SK-N-SH (cell line): ENCODE data around the gene APOBR. TPM values are rescaled to one million over a fixed set of nuclear protein-coding genes. Genes with fewer than 3 reads are reported as not detected.

Experiments
- CTCF ChIA-PET: fragments of 300-600, 350-600 bp; formaldehyde crosslinking; extraction: SDS; loops from one replicate; lab custom pipeline; 2021; lab: Yijun Ruan, JAX
- POLR2A ChIA-PET: fragments of 350-600 bp; sonication (Branson Sonifier 250); formaldehyde crosslinking; extraction: SDS; loops from one replicate; lab custom pipeline; 2020; ENCODE audit warnings: antibody characterized with exemption, inconsistent platforms; lab: Yijun Ruan, JAX
- DNase-seq: peaks from one replicate; pipeline ENCODE4 v3.0.0; 2012
- H2AFZ ChIP-seq: fragments of 200-600 bp; sonication (generic); 2 replicates; pipeline ENCODE4 v1.8.1; 2016; ENCODE audit warnings: antibody characterized with exemption, mild to moderate bottlenecking, low read depth
- H3F3A ChIP-seq: fragments of 200-600 bp; sonication (generic); replicated peaks from 2 replicates; pipeline ENCODE3; 2016; ENCODE audit warnings: antibody characterized with exemption, mild to moderate bottlenecking; ENCODE audit not compliant: insufficient read depth
- H3K27ac ChIP-seq, 2 experiments: fragments of 200-500 bp in 1 of 2; fragments of 200-600 bp in 1 of 2; sonication (Bioruptor generic) in 1 of 2; sonication (generic), shearing (Covaris generic) in 1 of 2; 2 replicates each; pipeline versions ENCODE4 v1.5.1 to v1.6.1; 2014 to 2016; ENCODE audit warnings: low read depth in 2 of 2, inconsistent platforms in 1 of 2, low read length in 1 of 2, mild to moderate bottlenecking in 1 of 2, mixed read lengths in 1 of 2
- H3K27me3 ChIP-seq: fragments of 200-600 bp; sonication (generic), shearing (Covaris generic); 2 replicates; pipeline ENCODE4 v1.6.1; 2016; ENCODE audit warnings: mixed run types; ENCODE audit not compliant: insufficient read depth
- H3K36me3 ChIP-seq, 2 experiments: fragments of 200-500 bp in 1 of 2; fragments of 200-600 bp in 1 of 2; sonication (Bioruptor generic) in 1 of 2; sonication (generic) in 1 of 2; replicated peaks in 1 of 2; 2 replicates each; pipeline versions ENCODE3 to v1.5.1; 2014 to 2016; ENCODE audit warnings: low read length in 1 of 2, mild to moderate bottlenecking in 1 of 2; ENCODE audit not compliant: insufficient read depth in 2 of 2, control insufficient read depth in 1 of 2
- H3K4me1 ChIP-seq, 2 experiments: fragments of 200-500 bp in 1 of 2; fragments of 200-600 bp in 1 of 2; sonication (Bioruptor generic) in 1 of 2; sonication (generic), shearing (Covaris generic) in 1 of 2; 2 replicates each; pipeline versions ENCODE4 v1.5.1 to v1.6.1; 2014 to 2016; ENCODE audit warnings: low read depth in 1 of 2, low read length in 1 of 2, mixed run types in 1 of 2; ENCODE audit not compliant: insufficient read depth in 2 of 2, control insufficient read depth in 1 of 2
- H3K4me2 ChIP-seq: fragments of 200-600 bp; sonication (generic), shearing (Covaris generic); 2 replicates; pipeline ENCODE4 v1.6.1; 2017; ENCODE audit warnings: mixed run types
- H3K4me3 ChIP-seq, 2 experiments: fragments of 200-500 bp in 1 of 2; fragments of 200-600 bp in 1 of 2; sonication (Bioruptor generic) in 1 of 2; sonication (generic), shearing (Covaris generic) in 1 of 2; 2 replicates each; pipeline versions ENCODE4 v1.5.1 to v1.8.1; 2014 to 2016; ENCODE audit warnings: low read depth in 2 of 2, inconsistent platforms in 1 of 2, low read length in 1 of 2, mild to moderate bottlenecking in 1 of 2, mixed read lengths in 1 of 2, moderate library complexity in 1 of 2
- H3K79me2 ChIP-seq: fragments of 200-600 bp; sonication (generic); 2 replicates; pipeline ENCODE4 v1.8.1; 2017; ENCODE audit warnings: mild to moderate bottlenecking; ENCODE audit not compliant: insufficient read depth
- H3K9ac ChIP-seq: fragments of 200-600 bp; sonication (generic); 2 replicates; pipeline ENCODE4 v1.6.1; 2017; ENCODE audit warnings: mixed run types
- H3K9me2 ChIP-seq: fragments of 200-600 bp; sonication (generic); 2 replicates; pipeline ENCODE4 v1.6.1; 2017; ENCODE audit warnings: mixed run types
- H3K9me3 ChIP-seq: fragments of 200-600 bp; sonication (generic); 2 replicates; pipeline ENCODE4 v1.6.1; 2017; ENCODE audit warnings: mixed run types, mild to moderate bottlenecking, moderate library complexity
- H4K20me1 ChIP-seq: fragments of 200-600 bp; sonication (generic); 2 replicates; pipeline ENCODE4 v1.6.1; 2017; ENCODE audit warnings: mild to moderate bottlenecking, mixed run types; ENCODE audit not compliant: insufficient read depth
- CHD2 ChIP-seq: fragments of 150-350 bp; IDR thresholded peaks from 2 replicates; pipeline ENCODE4 v1.6.1; 2018; ENCODE audit warnings: low read length; ENCODE audit not compliant: partially characterized antibody
- ELF1 ChIP-seq: IDR thresholded peaks from 2 replicates; pipeline ENCODE4 v1.4.0; 2012
- EP300 ChIP-seq, 2 experiments: IDR thresholded peaks; 2 replicates each; pipeline versions ENCODE4 v1.4.0 to v1.6.1; 2012; ENCODE audit warnings: borderline replicate concordance in 1 of 2, low read depth in 1 of 2, low read length in 1 of 2
- EZH2phosphoT487 ChIP-seq: fragments of 200-600 bp; sonication (generic); IDR thresholded peaks from 2 replicates; pipeline ENCODE4 v1.6.1; 2017; ENCODE audit warnings: low read depth, mixed run types, mild to moderate bottlenecking, antibody characterized with exemption, moderate library complexity, borderline replicate concordance
- FOXJ3 ChIP-seq: sonication (generic); formaldehyde crosslinking; IDR thresholded peaks from 2 replicates; pipeline ENCODE4 v1.5.1; 2020; ENCODE audit warnings: mild to moderate bottlenecking, missing genetic modification reagents
- FOXM1 ChIP-seq: IDR thresholded peaks from 2 replicates; pipeline ENCODE4 v1.4.0; 2012; ENCODE audit warnings: low read depth, mild to moderate bottlenecking
- GABPA ChIP-seq: IDR thresholded peaks from 2 replicates; pipeline ENCODE4 v1.4.0; 2012; ENCODE audit warnings: low read depth, mild to moderate bottlenecking
- JUND ChIP-seq: IDR thresholded peaks from 2 replicates; pipeline ENCODE4 v1.4.0; 2012
- MXI1 ChIP-seq: IDR thresholded peaks from 2 replicates; pipeline ENCODE4 v1.6.1; 2012; ENCODE audit warnings: mild to moderate bottlenecking, low read depth, low read length, improper control_type of control experiment
- RAD21 ChIP-seq: IDR thresholded peaks from 2 replicates; pipeline ENCODE4 v1.6.1; 2012; ENCODE audit warnings: mild to moderate bottlenecking, low read length
- RFX5 ChIP-seq: IDR thresholded peaks from 2 replicates; pipeline ENCODE4 v1.6.1; 2012; ENCODE audit warnings: mild to moderate bottlenecking, improper control_type of control experiment, low read length
- SIN3A ChIP-seq: IDR thresholded peaks from 2 replicates; pipeline ENCODE4 v1.6.1; 2012; ENCODE audit warnings: low read depth, mild to moderate bottlenecking, low read length, moderate library complexity, borderline replicate concordance
- SMC3 ChIP-seq: IDR thresholded peaks from 2 replicates; pipeline ENCODE4 v1.6.1; 2012; ENCODE audit warnings: low read depth, low read length, improper control_type of control experiment
- TCF12 ChIP-seq: IDR thresholded peaks from 2 replicates; pipeline ENCODE4 v1.4.0; 2012
- YY1 ChIP-seq: IDR thresholded peaks from 2 replicates; pipeline ENCODE4 v1.4.0; 2012; ENCODE audit warnings: low read depth, mild to moderate bottlenecking
- WGBS: methylation state at CpG from one replicate; pipeline ENCODE4 v1.1.6; 2017; ENCODE audit warnings: low lambda C conversion rate; 5-methylcytosine and 5-hydroxymethylcytosine counted together
- polyA plus RNA-seq, 3 experiments: library from polyadenylated mRNA; depleted of rRNA; stranded (reverse); fragments of >200 nt; gene quantifications; 2 replicates each; pipeline ENCODE4 v1.2.3, GENCODE V29; 2012
- TF ChIP-seq, protein P1 (sequence below): IDR thresholded peaks from 2 replicates; pipeline ENCODE4; 2012
- TF ChIP-seq, protein P2 (sequence below): fragments of 200-600 bp; sonication (generic); IDR thresholded peaks from 2 replicates; pipeline ENCODE4 v1.6.1; 2017; ENCODE audit warnings: antibody characterized with exemption, mild to moderate bottlenecking, moderate library complexity
- TF ChIP-seq, protein P3 (sequence below): IDR thresholded peaks from 2 replicates; pipeline ENCODE4 v1.4.0; 2012; ENCODE audit warnings: low read depth
- TF ChIP-seq, protein P4 (sequence below): fragments of 150-350 bp; IDR thresholded peaks from 2 replicates; pipeline ENCODE4 v1.6.1; 2017; ENCODE audit warnings: antibody characterized with exemption, low read length, low read depth, borderline replicate concordance
- TF ChIP-seq, protein P5 (sequence below): IDR thresholded peaks from 2 replicates; pipeline ENCODE4 v1.4.0; 2012; ENCODE audit warnings: low read depth, borderline replicate concordance

The APOBR gene
- polyA plus RNA-seq, 1 of the 3 experiments (the other 2 are of a cell fraction): not detected

DNA sequence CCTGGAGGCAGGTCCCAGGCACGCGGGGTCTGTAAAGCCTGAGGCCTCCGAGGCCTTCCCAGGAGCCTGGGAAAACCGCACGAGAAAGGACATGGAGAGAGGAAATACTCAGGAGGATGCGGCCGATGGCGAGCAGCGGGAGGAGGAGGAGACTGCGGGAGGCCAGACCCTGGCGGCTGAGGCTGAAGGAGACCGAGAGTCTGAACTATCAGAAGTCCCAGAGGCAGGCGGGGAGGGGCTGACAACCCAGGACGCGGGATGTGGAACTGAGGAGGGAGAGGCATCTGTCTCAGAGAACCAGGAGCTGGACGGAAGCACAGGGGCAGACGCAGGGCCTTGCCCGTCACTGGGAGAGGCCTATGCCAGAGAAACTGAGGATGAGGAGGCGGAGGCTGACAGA lies 2.4 kb downstream of the APOBR start (continued):
- TF ChIP-seq EZH2phosphoT487 (no peak), CHD2 (no peak)

DNA sequence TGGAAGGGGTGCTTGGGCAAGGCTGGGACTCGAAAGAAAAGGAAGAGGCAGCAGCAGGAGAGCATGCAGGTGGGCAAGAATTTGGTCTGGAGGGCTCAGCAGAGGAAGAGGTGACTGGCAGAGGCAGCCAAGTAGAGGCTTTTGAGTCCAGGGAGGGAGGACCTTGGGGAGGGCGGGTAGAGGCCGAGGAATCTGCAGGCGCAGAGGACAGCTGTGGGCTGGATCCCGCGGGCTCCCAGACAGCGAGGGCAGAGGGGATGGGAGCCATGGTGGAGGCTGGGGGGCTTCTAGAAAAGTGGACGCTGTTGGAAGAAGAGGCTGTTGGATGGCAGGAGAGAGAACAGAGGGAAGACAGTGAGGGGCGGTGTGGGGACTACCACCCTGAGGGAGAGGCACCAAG lies 2.9 kb downstream of the APOBR start:
- H3K27ac ChIP-seq: no peak overlapping the region
- H3K9me3 ChIP-seq: no peaks in the 10 kb centered on the region
- 67% methylated on average over 9 of the region's 9 CpGs for WGBS
- no peak for TF ChIP-seq SMC3
- no peak for TF ChIP-seq CHD2
- TF ChIP-seq, protein P1, sequence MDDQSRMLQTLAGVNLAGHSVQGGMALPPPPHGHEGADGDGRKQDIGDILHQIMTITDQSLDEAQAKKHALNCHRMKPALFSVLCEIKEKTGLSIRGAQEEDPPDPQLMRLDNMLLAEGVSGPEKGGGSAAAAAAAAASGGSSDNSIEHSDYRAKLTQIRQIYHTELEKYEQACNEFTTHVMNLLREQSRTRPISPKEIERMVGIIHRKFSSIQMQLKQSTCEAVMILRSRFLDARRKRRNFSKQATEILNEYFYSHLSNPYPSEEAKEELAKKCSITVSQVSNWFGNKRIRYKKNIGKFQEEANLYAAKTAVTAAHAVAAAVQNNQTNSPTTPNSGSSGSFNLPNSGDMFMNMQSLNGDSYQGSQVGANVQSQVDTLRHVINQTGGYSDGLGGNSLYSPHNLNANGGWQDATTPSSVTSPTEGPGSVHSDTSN: no peak
- TF ChIP-seq RAD21: no peak
- TF ChIP-seq YY1: no peak
- no peak for TF ChIP-seq MXI1
- no peak for TF ChIP-seq RFX5
- TF ChIP-seq FOXM1: no peak
- no peak for TF ChIP-seq GABPA
- TF ChIP-seq EP300 (IDR thresholded peaks at IDR 0.05; ENCODE audit: borderline replicate concordance in 1 of 2, low read depth in 1 of 2, low read length in 1 of 2): no peak
- TF ChIP-seq SIN3A: no peak
- TF ChIP-seq, protein P2, sequence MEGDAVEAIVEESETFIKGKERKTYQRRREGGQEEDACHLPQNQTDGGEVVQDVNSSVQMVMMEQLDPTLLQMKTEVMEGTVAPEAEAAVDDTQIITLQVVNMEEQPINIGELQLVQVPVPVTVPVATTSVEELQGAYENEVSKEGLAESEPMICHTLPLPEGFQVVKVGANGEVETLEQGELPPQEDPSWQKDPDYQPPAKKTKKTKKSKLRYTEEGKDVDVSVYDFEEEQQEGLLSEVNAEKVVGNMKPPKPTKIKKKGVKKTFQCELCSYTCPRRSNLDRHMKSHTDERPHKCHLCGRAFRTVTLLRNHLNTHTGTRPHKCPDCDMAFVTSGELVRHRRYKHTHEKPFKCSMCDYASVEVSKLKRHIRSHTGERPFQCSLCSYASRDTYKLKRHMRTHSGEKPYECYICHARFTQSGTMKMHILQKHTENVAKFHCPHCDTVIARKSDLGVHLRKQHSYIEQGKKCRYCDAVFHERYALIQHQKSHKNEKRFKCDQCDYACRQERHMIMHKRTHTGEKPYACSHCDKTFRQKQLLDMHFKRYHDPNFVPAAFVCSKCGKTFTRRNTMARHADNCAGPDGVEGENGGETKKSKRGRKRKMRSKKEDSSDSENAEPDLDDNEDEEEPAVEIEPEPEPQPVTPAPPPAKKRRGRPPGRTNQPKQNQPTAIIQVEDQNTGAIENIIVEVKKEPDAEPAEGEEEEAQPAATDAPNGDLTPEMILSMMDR: no peak
- TF ChIP-seq, protein P3, sequence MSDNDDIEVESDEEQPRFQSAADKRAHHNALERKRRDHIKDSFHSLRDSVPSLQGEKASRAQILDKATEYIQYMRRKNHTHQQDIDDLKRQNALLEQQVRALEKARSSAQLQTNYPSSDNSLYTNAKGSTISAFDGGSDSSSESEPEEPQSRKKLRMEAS: no peak
- no peak for TF ChIP-seq ELF1
- TF ChIP-seq, protein P4, sequence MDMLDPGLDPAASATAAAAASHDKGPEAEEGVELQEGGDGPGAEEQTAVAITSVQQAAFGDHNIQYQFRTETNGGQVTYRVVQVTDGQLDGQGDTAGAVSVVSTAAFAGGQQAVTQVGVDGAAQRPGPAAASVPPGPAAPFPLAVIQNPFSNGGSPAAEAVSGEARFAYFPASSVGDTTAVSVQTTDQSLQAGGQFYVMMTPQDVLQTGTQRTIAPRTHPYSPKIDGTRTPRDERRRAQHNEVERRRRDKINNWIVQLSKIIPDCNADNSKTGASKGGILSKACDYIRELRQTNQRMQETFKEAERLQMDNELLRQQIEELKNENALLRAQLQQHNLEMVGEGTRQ: no peak
- TF ChIP-seq TCF12: no peak
- no peak for TF ChIP-seq FOXJ3 (CRISPR knock-in tag)
- no peak for TF ChIP-seq JUND
- TF ChIP-seq, protein P5, sequence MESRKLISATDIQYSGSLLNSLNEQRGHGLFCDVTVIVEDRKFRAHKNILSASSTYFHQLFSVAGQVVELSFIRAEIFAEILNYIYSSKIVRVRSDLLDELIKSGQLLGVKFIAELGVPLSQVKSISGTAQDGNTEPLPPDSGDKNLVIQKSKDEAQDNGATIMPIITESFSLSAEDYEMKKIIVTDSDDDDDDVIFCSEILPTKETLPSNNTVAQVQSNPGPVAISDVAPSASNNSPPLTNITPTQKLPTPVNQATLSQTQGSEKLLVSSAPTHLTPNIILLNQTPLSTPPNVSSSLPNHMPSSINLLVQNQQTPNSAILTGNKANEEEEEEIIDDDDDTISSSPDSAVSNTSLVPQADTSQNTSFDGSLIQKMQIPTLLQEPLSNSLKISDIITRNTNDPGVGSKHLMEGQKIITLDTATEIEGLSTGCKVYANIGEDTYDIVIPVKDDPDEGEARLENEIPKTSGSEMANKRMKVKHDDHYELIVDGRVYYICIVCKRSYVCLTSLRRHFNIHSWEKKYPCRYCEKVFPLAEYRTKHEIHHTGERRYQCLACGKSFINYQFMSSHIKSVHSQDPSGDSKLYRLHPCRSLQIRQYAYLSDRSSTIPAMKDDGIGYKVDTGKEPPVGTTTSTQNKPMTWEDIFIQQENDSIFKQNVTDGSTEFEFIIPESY: no peak
- H3K36me3 ChIP-seq: no peaks in the 10 kb centered on the region
- POLR2A ChIA-PET: no interaction called here
- no peaks in the 10 kb centered on the region for H3K4me1 ChIP-seq
- no peaks in the 10 kb centered on the region for H3K9me2 ChIP-seq
- H4K20me1 ChIP-seq: no peaks in the 10 kb centered on the region
- CTCF ChIA-PET: no interaction called here
- DNase-seq: no peak
- no peaks in the 10 kb centered on the region for H3F3A ChIP-seq
- H3K79me2 ChIP-seq: no peaks in the 10 kb centered on the region
- H3K4me2 ChIP-seq: no peak overlapping the region
- H3K27me3 ChIP-seq: no peaks in the 10 kb centered on the region
- no peak overlapping the region for H3K9ac ChIP-seq
- H3K4me3 ChIP-seq: no peak overlapping the region
- no peak overlapping the region for H2AFZ ChIP-seq
